MM.1S (cell line): ENCODE data around the gene DGCR8.

Experiments used
- CTCF ChIP-seq: fragments of 300-600 bp; sonication (generic); IDR thresholded peaks from 2 replicates; pipeline ENCODE4 v1.5.1; 2016; ENCODE audit warnings: antibody characterized with exemption, low read length, mixed read lengths
- EZH2 ChIP-seq: fragments of 300-600 bp; sonication (generic); optimal IDR thresholded peaks from 2 replicates; pipeline ENCODE3; 2017; ENCODE audit warnings: low read depth, mild to moderate bottlenecking, antibody characterized with exemption, low read length, mixed read lengths
- EZH2phosphoT487 ChIP-seq: fragments of 300-600 bp; sonication (generic); IDR thresholded peaks from 2 replicates; pipeline ENCODE4 v1.6.1; 2018; ENCODE audit warnings: antibody characterized with exemption, low read length

DNA sequence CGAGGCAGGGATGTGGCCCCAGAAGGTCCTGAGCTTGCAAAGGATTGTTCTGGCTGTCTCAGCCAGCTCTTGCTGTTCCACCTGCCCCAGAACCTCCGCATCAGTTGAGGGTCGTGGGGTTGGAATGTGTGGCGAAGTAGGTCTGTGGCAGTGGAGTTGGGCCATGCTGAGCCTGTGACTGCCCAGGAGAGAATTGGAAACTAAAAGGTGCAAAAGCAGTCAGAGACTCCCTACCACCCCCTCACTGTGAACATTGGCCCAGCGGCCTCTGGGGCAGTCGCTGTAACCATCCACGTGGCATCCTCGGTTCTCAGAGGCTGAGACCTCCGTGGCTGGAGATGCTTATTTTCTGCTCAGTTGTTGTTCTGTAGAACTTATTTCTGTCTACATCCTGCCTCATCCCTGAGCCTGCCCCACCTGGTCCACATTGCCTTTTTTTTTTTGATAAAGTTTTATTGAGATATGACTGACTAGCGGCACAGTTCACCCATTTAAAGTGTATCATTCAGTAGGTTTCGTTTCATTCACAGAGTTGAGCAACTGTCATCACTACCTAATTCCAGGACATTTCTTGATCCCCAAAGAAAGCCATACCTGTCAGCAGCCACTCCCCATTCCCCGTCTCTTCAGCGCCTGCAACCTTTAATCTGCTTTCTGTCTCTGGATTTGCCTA is 22.3 kb upstream of the DGCR8 start:
- TF ChIP-seq CTCF (no peak), EZH2phosphoT487 (no peak), EZH2 (no peak)
